Measurements from ENCODE around the gene CACNB4.

The CACNB4 gene

GRCh38 chr2:151860613-151861146 lies 238.2 kb downstream of the CACNB4 start:
- no peak for DNase-seq

- no peak for DNase-seq
These were observed 238.6 kb downstream of the CACNB4 start for GRCh38 chr2:151860210-151860609.

GRCh38 chr2:151857650-151858049 lies 241.2 kb downstream of the CACNB4 start:
- no peak for DNase-seq

- no peak for DNase-seq
These were observed 243.7 kb downstream of the CACNB4 start for GRCh38 chr2:151855111-151855510.

GRCh38 chr2:151853070-151853758 lies 245.6 kb downstream of the CACNB4 start:
- no peak for DNase-seq

- no peak for DNase-seq
These were observed 246.4 kb downstream of the CACNB4 start for GRCh38 chr2:151852260-151853069.

GRCh38 chr2:151851761-151852160 lies 247.1 kb downstream of the CACNB4 start:
- no peak for DNase-seq

- no peak for DNase-seq
These were observed 249.3 kb downstream of the CACNB4 start for GRCh38 chr2:151849413-151850010.

- DNase-seq, result no peak
These were observed 253.0 kb downstream of the CACNB4 start for GRCh38 chr2:151845884-151846283.

GRCh38 chr2:151845481-151845880 lies 253.4 kb downstream of the CACNB4 start:
- DNase-seq, result no peak

- no peak for DNase-seq
These were observed 254.5 kb downstream of the CACNB4 start for GRCh38 chr2:151844211-151844896.

GRCh38 chr2:151843691-151844061 lies 255.2 kb downstream of the CACNB4 start:
- DNase-seq, result no peak

GRCh38 chr2:151842830-151843690 lies 255.8 kb downstream of the CACNB4 start:
- no peak for DNase-seq

- no peak for DNase-seq
These were observed 257.8 kb downstream of the CACNB4 start for GRCh38 chr2:151841047-151841424.

- DNase-seq, result no peak
These were observed 258.4 kb downstream of the CACNB4 start for GRCh38 chr2:151840216-151841046.

GRCh38 chr2:151837926-151838325 lies 260.9 kb downstream of the CACNB4 start:
- no peak for DNase-seq

- DNase-seq, result no peak
These were observed 264.9 kb downstream of the CACNB4 start for GRCh38 chr2:151833984-151834383.

- DNase-seq, result no peak
These were observed 267.9 kb downstream of the CACNB4 start for GRCh38 chr2:151830961-151831360.

- no peak for DNase-seq
These were observed 269.9 kb downstream of the CACNB4 start for GRCh38 chr2:151828890-151829324.
